Nephron progenitor cell (in vitro differentiated cells): ENCODE measurements around the gene CCNY.
A peak's percentile ranks its signal among the peaks of the same experiment; 100 is the strongest.

ENCODE experiments used
- DNase-seq: peaks from one replicate; pipeline ENCODE4 v3.0.0; 2021
- H3K27ac Mint-ChIP-seq: 2 replicates; pipeline ENCODE4 v1.8.0; 2021; ENCODE audit warnings: mild to moderate bottlenecking, moderate library complexity, mixed read lengths
- H3K27me3 Mint-ChIP-seq: 2 replicates; pipeline ENCODE4 v1.8.0; 2021; ENCODE audit warnings: mild to moderate bottlenecking, low read depth, mixed read lengths; ENCODE audit not compliant: poor library complexity
- H3K36me3 Mint-ChIP-seq: 2 replicates; pipeline ENCODE4 v1.8.0; 2021; ENCODE audit warnings: low read depth, mixed read lengths
- H3K4me1 Mint-ChIP-seq: 2 replicates; pipeline ENCODE4 v1.8.0; 2021; ENCODE audit warnings: mixed read lengths
- H3K4me3 Mint-ChIP-seq: 2 replicates; pipeline ENCODE4 v1.8.0; 2021; ENCODE audit warnings: mild to moderate bottlenecking, moderate library complexity, mixed read lengths
- H3K9me3 Mint-ChIP-seq: 2 replicates; pipeline ENCODE4 v1.8.0; 2021; ENCODE audit warnings: mild to moderate bottlenecking, moderate library complexity, mixed read lengths
- TF ChIP-seq, protein P1 (sequence below): fragments of 200-600 bp; sonication (generic); IDR thresholded peaks from 2 replicates; pipeline ENCODE4 v1.5.0; 2021; ENCODE audit warnings: antibody characterized with exemption

Gene CCNY

DNA sequence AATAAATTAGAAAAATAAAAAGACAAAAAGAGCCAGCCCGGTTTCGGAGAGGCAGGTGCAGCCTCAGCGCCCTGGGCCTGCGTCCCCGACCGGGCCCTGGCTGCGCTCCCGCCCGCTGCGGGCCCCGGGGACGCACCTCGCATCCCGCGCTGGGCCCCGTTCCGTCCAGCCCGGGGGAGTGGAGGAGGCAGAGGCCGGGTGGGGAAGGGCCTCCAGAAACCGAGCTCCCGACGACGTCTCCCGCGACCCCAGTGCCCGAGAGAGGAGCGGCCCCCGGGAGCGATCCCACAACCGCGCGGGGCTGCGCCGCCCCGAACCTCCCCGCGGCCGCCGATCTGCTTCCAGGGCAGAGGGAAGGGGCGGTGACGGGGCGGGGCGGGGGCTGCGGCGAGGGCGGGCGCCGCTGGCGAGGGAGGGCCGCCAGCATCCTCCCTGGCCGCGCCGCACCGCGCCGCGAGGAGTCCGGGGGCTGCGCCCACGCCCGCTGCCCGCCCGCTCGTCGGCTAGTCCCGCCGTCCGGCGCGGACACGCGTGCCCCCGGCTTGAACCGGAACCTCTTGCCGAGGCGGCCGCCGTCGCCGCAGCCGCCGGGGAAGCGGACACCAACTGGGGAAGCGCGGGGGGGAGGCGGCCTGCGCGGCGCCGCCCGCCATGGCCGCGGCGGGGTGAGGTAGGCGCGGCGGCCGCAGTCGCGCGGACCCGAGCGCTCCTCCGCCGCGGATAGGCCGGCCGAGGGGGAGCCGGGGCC lies at the start of gene CCNY:
Gene CCNY, plus strand, starts transcription at position 426 of the 748 bp plus-strand sequence. CDS start 545 bp downstream, outside the sequence.
- DNase-seq, result peak; percentile 87
- H3K27me3 Mint-ChIP-seq, result peaks cover 10% of the 10 kb centered on the region
- peaks cover 24% of the 10 kb centered on the region for H3K36me3 Mint-ChIP-seq
- TF ChIP-seq, protein P1, sequence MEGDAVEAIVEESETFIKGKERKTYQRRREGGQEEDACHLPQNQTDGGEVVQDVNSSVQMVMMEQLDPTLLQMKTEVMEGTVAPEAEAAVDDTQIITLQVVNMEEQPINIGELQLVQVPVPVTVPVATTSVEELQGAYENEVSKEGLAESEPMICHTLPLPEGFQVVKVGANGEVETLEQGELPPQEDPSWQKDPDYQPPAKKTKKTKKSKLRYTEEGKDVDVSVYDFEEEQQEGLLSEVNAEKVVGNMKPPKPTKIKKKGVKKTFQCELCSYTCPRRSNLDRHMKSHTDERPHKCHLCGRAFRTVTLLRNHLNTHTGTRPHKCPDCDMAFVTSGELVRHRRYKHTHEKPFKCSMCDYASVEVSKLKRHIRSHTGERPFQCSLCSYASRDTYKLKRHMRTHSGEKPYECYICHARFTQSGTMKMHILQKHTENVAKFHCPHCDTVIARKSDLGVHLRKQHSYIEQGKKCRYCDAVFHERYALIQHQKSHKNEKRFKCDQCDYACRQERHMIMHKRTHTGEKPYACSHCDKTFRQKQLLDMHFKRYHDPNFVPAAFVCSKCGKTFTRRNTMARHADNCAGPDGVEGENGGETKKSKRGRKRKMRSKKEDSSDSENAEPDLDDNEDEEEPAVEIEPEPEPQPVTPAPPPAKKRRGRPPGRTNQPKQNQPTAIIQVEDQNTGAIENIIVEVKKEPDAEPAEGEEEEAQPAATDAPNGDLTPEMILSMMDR, result no peak
- H3K27ac Mint-ChIP-seq, result peak within 1 kb of the TSS; percentile 22
- peak within 1 kb of the TSS; percentile 96 for H3K4me3 Mint-ChIP-seq
- peaks cover 4% of the 10 kb centered on the region for H3K9me3 Mint-ChIP-seq
- peaks cover 54% of the 10 kb centered on the region for H3K4me1 Mint-ChIP-seq

DNA sequence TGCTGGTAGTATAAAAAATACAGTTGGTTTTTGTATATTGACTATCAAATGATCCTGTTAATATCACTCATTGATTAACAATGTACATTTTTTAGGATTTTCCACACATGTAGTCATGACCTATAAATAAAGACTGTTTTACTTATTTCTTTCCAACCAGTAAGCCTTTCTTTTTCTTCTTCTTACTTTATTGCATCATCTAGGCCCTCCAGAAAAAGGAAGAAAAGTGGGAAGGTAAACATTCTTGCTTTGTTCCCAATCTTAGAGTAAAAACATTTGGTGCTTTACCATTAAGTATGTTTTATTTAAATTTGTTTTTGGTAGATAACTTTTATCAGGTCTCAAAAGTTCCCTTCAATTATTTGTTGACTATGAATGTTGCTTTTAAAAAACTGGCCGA lies 47.1 kb upstream of the CCNY start:
- no peak overlapping the region for H3K27ac Mint-ChIP-seq
- no peaks in the 10 kb centered on the region for H3K4me1 Mint-ChIP-seq
- TF ChIP-seq, protein P1, result no peak
- H3K9me3 Mint-ChIP-seq, result no peaks in the 10 kb centered on the region
- H3K27me3 Mint-ChIP-seq, result peaks cover 9% of the 10 kb centered on the region
- no peaks in the 10 kb centered on the region for H3K36me3 Mint-ChIP-seq
- no peak overlapping the region for H3K4me3 Mint-ChIP-seq
- DNase-seq, result no peak

DNA sequence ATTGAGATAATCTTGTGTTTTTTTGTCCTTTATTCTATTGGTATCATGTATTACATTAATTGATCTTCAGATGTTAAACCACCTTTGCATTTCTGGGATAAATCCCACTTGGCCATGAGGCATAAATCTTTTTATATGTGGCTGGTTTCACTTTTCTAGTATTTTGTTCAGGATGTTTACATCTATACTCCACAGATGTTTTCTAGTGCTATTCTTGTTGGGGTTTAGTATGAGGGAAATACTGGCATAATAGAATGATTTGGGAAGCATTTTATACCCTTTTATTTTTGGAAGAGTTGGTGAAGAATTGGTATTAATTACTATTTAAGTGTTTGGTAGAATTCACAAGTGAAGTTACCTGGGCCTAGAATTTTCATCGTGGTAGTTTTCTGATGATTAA lies 41.8 kb upstream of the CCNY start:
- TF ChIP-seq, protein P1, result no peak
- no peak overlapping the region for H3K27ac Mint-ChIP-seq
- DNase-seq, result no peak

GRCh38 chr10:35299016-35299415 lies 37.3 kb upstream of the CCNY start:
- no peak for DNase-seq
- Mint-ChIP-seq H3K27me3 (peaks cover 13% of the 10 kb centered on the region), H3K27ac (no peak overlapping the region), H3K9me3 (peaks cover 26% of the 10 kb centered on the region), H3K4me1 (no peaks in the 10 kb centered on the region), H3K4me3 (no peak overlapping the region), H3K36me3 (no peaks in the 10 kb centered on the region)
- TF ChIP-seq, protein P1, result no peak

More for the DNA sequence above, 41.8 kb upstream of the CCNY start:
- Mint-ChIP-seq H3K9me3 (peaks cover 26% of the 10 kb centered on the region), H3K36me3 (no peaks in the 10 kb centered on the region), H3K27me3 (peaks cover 15% of the 10 kb centered on the region), H3K4me3 (no peak overlapping the region), H3K4me1 (no peaks in the 10 kb centered on the region)

DNA sequence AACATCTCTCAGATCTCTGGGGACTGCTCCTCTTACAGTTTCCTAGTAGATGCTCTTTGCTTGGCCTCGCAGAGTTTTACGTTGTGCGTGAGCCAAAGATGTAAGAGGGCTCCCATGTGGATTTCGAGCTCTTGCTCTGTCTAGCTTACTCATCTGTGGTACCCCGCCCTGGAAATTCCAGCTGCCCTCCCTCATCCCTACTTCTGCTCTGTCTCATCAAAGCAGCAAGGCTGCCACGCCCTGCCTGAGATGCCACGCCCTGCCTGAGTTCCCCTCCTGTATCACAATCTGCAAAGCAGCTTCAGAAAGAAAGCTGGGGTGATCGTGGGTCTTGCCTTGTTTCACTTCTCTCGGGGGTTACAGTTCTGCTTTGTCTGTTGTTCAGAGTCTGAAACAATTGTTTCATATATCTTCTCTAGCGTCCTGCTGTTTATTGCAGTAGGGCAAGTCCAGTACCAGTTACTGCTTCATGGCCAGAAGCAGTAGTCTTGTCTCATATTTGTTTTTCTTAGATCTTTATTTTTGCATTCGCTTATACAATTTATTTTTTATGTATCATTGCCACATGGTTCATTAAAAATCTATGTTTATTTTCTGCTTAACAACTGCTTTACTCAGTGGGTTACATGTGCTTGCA lies 36.1 kb upstream of the CCNY start:
- H3K4me1 Mint-ChIP-seq, result no peaks in the 10 kb centered on the region
- no peaks in the 10 kb centered on the region for H3K36me3 Mint-ChIP-seq
- H3K27me3 Mint-ChIP-seq, result peaks cover 13% of the 10 kb centered on the region
- H3K9me3 Mint-ChIP-seq, result peaks cover 26% of the 10 kb centered on the region
- no peak overlapping the region for H3K4me3 Mint-ChIP-seq
- no peak overlapping the region for H3K27ac Mint-ChIP-seq
- TF ChIP-seq, protein P1, result no peak
- no peak for DNase-seq
